Hepatocyte (in vitro differentiated cells): ENCODE data around the gene AP4E1.

Experiments
- CTCF ChIP-seq: fragments of 200-600 bp; sonication (generic); IDR thresholded peaks from 2 replicates; pipeline ENCODE4 v1.5.1; 2016; ENCODE audit warnings: antibody characterized with exemption, mild to moderate bottlenecking; ENCODE audit not compliant: poor library complexity
- EZH2 ChIP-seq: fragments of 200-600 bp; sonication (generic); IDR thresholded peaks from 2 replicates; pipeline ENCODE4 v1.6.1; 2016; ENCODE audit warnings: antibody characterized with exemption, mild to moderate bottlenecking, borderline replicate concordance
- EZH2phosphoT487 ChIP-seq: fragments of 200-600 bp; sonication (generic); IDR thresholded peaks from one replicate; pipeline ENCODE4 v1.6.1; 2018; ENCODE audit warnings: antibody characterized with exemption, mild to moderate bottlenecking, low read depth, moderate library complexity; ENCODE audit not compliant: unreplicated experiment, severe bottlenecking

GRCh38 chr15:50880206-50880605 is 28.3 kb upstream of the AP4E1 start:
- TF ChIP-seq EZH2 (no peak), EZH2phosphoT487 (no peak), CTCF (no peak)
